ENCODE data around the gene CLEC2L.
"Not testable (repeated sequence)": the region's sequence is repeated elsewhere in the genome, so short reads cannot be mapped to it uniquely, and the experiment has no call there.

DNA sequence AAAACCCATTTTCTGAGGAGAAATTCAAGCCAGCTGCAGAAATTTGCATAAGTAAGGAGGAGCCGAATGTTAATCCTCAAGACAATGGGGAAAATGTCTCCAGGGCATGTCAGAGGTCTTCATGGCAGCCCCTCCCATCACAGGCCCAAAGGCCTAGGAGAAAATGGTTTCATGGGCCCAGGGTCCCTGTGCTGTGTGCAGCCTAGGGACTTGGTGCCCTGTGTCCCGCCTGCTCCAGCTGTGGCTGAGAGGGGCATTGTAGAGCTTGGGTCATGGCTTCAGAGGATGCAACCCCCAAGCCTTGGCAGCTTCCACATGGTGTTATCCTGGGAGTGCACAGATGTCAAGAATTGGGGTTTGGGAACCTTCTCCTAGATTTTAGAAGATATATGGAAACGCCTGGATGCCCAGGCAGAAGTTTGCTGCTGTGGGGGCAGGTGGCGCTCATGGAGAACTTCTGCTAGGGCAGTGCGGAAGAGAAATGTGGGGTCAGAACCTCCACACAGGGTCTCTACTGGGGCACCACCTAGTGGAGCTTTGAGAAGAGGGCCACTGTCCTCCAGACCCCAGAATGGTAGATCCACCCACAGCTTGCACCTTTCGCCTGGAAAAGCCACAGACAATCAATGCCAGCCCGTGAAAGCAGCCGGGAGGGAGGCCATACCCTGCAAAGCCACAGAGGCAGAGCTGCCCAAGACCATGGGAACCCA is 30.7 kb downstream of the CLEC2L start:
- TF ChIP-seq POLR2A, POLR2AphosphoS5 (IDR thresholded peaks at IDR 0.05; ENCODE audit: low read depth, low read length): not testable (repeated sequence)
